Gastroesophageal sphincter (tissue), 4 donors: ENCODE results near the gene RAPGEF3. TPM values are rescaled to one million over a fixed set of nuclear protein-coding genes. Genes with fewer than 3 reads are reported as not detected.

Experiments used
- ATAC-seq: fragments of 150-250 bp; one replicate; pipeline ENCODE4 v1.9.1; 2016; ENCODE audit warnings: mild to moderate bottlenecking, moderate library complexity
- H3K27ac ChIP-seq, 4 donors: fragments of 200-600 bp; sonication (generic) in 3 of 4; 1 replicate in 3 of 4; 2 replicates in 1 of 4; pipeline ENCODE4 v1.5.1; 2016 to 2019
- H3K27me3 ChIP-seq: fragments of 200-600 bp; sonication (generic); one replicate; pipeline ENCODE4 v1.5.1; 2019
- H3K36me3 ChIP-seq, 2 donors: fragments of 200-600 bp; sonication (generic); one replicate each; pipeline ENCODE4 v1.5.1; 2019; ENCODE audit warnings: control low read depth in 1 of 2
- H3K4me1 ChIP-seq, 3 donors: fragments of 200-600 bp; sonication (generic); 1 replicate in 2 of 3; 2 replicates in 1 of 3; pipeline ENCODE4 v1.5.1; 2016 to 2019; ENCODE audit warnings: control low read depth in 2 of 3
- H3K4me3 ChIP-seq, 2 donors: fragments of 200-600 bp; sonication (generic); one replicate each; pipeline ENCODE4 v1.5.1; 2019; ENCODE audit warnings: mild to moderate bottlenecking in 1 of 2, moderate library complexity in 1 of 2
- H3K9me3 ChIP-seq, 3 donors: fragments of 200-600 bp; sonication (generic); one replicate each; pipeline ENCODE4 v1.5.1; 2017 to 2019; ENCODE audit warnings: control low read depth in 2 of 3
- EP300 ChIP-seq: sonication (generic); formaldehyde crosslinking; IDR thresholded peaks from one replicate; pipeline ENCODE4 v1.6.1; 2017; ENCODE audit warnings: antibody characterized with exemption, mild to moderate bottlenecking
- POLR2A ChIP-seq, 2 donors: fragments of 450-650 bp; IDR thresholded peaks; one replicate each; pipeline ENCODE4 v1.6.1; 2017; ENCODE audit warnings: antibody characterized with exemption in 2 of 2, mild to moderate bottlenecking in 2 of 2, moderate library complexity in 1 of 2
- POLR2AphosphoS5 ChIP-seq: sonication (generic); formaldehyde crosslinking; IDR thresholded peaks from one replicate; pipeline ENCODE4 v1.6.1; 2017; ENCODE audit warnings: antibody characterized with exemption
- WGBS, 2 donors: methylation state at CpG; one replicate each; pipeline ENCODE4 v1.1.5; 2018; ENCODE audit warnings: low coverage in 1 of 2; 5-methylcytosine and 5-hydroxymethylcytosine counted together
- total RNA-seq, 4 donors: library from RNA; depleted of rRNA; stranded (reverse); fragments of >200 nt; gene quantifications; one replicate each; pipeline ENCODE4 v1.1.0, GENCODE V29; 2016
- TF ChIP-seq, protein P1 (sequence below), 4 experiments: fragments of 200-600 bp in 2 of 4; fragments of 450-650 bp in 2 of 4; sonication (generic) in 1 of 4; IDR thresholded peaks; one replicate each; pipeline ENCODE4 v1.5.1; 2017 to 2019; ENCODE audit warnings: antibody characterized with exemption in 4 of 4, mild to moderate bottlenecking in 2 of 4, moderate library complexity in 2 of 4

Gene RAPGEF3
- total RNA-seq, 4 donors from 2014 or later, result 19.3 to 56.8 (median 25.5) TPM

DNA sequence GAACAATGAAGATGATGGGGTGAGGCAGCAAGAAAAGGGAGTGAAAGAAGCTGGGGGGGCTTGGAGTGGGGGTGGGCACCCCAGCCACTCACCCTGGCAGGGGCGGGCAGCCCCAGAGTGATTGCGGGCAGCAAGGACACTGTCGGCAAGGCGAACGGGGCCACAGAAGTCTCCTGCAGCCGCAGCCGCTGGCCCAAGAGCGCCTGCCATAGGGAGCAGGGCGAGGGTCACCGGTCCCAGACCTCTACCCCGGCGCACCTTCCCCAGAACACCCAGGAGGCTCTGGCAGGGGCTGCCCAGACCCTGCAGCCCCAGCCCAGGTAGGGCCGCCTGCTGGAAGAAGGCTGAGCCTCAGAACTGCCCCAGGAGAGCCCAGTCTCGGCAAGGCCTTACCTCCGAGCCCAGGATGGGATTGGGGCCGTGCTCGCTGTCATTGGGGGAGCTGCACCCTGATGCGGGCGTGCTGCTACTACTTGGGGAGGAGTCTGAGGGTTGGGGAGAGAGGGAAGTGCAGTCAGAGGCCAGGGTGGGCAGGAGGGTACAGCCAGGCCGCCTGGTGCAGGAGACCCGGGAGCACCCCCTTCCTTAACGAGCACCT is 37.2 kb upstream of the RAPGEF3 start:
- Histone ChIP-seq H3K4me1 (peaks cover 8 to 38% (median 28%) of the 10 kb centered on the region in 3 donors), H3K27me3 (no peaks in the 10 kb centered on the region), H3K36me3 (peaks cover 0 to 81% of the 10 kb centered on the region in 2 donors), H3K4me3 (no peak overlapping the region), H3K9me3 (no peaks in the 10 kb centered on the region), H3K27ac (peak overlapping the region in 1 of 4 donors; percentile 9)
- ATAC-seq, result no peak
- TF ChIP-seq POLR2A (IDR thresholded peaks at IDR 0.05), result no peak
- no peak for TF ChIP-seq EP300
- no peak for TF ChIP-seq POLR2AphosphoS5
- TF ChIP-seq, protein P1, sequence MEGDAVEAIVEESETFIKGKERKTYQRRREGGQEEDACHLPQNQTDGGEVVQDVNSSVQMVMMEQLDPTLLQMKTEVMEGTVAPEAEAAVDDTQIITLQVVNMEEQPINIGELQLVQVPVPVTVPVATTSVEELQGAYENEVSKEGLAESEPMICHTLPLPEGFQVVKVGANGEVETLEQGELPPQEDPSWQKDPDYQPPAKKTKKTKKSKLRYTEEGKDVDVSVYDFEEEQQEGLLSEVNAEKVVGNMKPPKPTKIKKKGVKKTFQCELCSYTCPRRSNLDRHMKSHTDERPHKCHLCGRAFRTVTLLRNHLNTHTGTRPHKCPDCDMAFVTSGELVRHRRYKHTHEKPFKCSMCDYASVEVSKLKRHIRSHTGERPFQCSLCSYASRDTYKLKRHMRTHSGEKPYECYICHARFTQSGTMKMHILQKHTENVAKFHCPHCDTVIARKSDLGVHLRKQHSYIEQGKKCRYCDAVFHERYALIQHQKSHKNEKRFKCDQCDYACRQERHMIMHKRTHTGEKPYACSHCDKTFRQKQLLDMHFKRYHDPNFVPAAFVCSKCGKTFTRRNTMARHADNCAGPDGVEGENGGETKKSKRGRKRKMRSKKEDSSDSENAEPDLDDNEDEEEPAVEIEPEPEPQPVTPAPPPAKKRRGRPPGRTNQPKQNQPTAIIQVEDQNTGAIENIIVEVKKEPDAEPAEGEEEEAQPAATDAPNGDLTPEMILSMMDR (IDR thresholded peaks at IDR 0.05), result no peak
- WGBS, 2 donors, result 61 to 94% methylated on average over 4 to 9 of the region's 22 CpGs

DNA sequence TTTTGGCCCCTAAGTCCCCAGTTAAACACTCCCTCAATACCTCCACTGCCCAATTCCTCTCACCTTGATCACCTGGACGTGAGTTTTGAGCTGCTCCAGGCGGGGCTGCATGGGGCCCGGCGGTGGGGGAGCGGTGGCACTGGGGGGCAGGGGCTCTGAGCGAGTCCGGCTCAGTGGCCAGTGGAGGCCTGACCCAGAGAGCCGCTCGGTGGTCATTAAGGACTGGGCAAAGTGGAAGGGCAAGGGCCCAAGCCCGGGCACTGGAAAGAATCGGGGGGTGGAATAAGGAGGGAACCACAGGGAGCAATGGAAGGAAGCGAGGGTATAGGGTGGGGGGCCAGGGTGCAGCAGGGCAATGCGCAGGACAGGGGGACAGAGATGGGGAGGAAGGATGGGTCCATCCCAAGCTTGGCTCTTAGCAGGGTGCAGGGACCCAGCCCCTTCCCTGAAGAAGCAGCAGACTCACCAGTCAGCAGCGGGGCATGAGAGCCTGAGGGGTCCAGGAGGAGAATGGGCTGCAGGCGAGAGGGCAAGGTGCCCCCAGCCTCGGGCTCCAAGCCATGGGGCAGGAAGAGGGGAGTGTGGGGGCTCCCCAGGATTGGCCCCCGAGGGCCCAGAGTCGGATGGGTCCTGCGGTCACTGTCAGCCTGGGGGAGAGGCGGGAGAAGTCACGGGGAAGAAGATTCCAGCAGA is 36.6 kb upstream of the RAPGEF3 start:
- peak overlapping the region in 1 of 4 donors; percentile 42 for H3K27ac ChIP-seq

DNA sequence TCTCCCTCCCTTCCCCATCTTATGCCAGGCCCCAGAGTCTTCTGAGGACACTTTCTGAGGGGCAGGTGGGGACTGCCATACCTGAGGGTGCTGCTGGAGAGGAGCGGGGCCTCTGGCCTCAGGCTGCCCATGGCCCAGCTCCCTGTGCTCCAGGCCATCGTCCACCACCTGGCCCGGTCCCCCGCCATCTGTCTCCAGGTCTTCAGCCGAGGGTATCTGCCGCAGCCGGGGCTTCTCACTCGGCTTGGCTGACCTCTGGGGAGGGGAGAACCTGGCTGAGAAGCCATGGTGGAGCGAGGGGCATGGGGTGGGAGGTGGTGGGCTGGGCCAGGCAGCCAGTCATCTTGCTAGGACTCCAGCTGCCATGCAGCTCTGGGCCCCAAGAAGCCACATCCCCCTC is 36.0 kb upstream of the RAPGEF3 start:
- no peaks in the 10 kb centered on the region for H3K27me3 ChIP-seq
- peak overlapping the region in 3 of 4 donors; percentile 17 to 42 (median 22) for H3K27ac ChIP-seq

More for the DNA sequence above, 36.6 kb upstream of the RAPGEF3 start:
- TF ChIP-seq, protein P1 (IDR thresholded peaks at IDR 0.05), result no peak
- no peak for TF ChIP-seq POLR2A (IDR thresholded peaks at IDR 0.05)
- TF ChIP-seq POLR2AphosphoS5, result no peak
- TF ChIP-seq EP300, result no peak
- Histone ChIP-seq H3K9me3 (no peaks in the 10 kb centered on the region), H3K36me3 (peaks cover 0 to 87% of the 10 kb centered on the region in 2 donors), H3K4me3 (no peak overlapping the region), H3K4me1 (peaks cover 8 to 31% (median 21%) of the 10 kb centered on the region in 3 donors), H3K27me3 (no peaks in the 10 kb centered on the region)
- WGBS, 2 donors, result 81 to 89% methylated on average over 8 to 10 of the region's 21 CpGs
- no peak for ATAC-seq

DNA sequence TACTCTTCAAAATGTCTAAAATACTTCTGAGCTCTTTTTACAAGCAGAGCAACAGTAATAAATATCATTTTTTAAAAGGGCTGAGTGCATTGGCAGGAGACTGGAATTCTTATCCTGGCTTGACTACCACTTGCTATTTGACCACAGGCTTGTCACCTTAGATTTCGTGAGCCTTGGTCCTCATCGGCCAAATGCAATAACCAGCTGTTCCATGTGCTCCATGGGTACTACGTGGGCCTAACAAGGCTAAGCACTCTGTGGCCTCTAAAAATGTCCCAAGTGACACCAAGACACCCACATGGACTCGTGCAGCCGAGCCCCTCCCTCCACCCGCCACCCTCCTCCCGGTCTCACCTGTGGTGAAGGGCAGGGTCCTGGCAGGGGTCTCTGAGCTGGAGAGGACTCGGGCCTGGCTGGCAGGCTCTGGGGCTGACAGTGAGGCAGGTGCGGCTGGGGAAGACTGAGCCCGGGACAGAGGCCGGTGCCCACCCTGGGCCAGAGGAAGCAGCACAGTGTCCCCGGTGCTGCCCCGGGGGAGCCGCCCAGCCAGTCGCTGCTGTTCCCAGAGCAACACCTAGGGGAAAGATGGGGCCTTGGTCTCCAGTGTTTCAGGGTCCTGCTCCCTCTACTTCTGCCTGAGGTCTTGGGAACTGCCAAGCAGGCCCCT is 34.5 kb upstream of the RAPGEF3 start:
- peak overlapping the region in 2 of 4 donors; percentile 20 to 22 for H3K27ac ChIP-seq
- TF ChIP-seq, protein P1 (IDR thresholded peaks at IDR 0.05), result no peak
- no peak for TF ChIP-seq POLR2AphosphoS5
- TF ChIP-seq EP300, result no peak
- TF ChIP-seq POLR2A (IDR thresholded peaks at IDR 0.05), result no peak
- H3K27me3 ChIP-seq, result no peaks in the 10 kb centered on the region
- peaks cover 0 to 100% of the 10 kb centered on the region in 2 donors for H3K36me3 ChIP-seq
- H3K4me3 ChIP-seq, result no peak overlapping the region
- WGBS, 2 donors, result 69% methylated on average over 2 of the region's 15 CpGs; no CpG with 5 or more reads in 1 of the 2 donors
- ATAC-seq, result no peak
- peaks cover 0 to 11% (median 0%) of the 10 kb centered on the region in 3 donors for H3K4me1 ChIP-seq
- no peaks in the 10 kb centered on the region for H3K9me3 ChIP-seq

More for the DNA sequence above, 36.0 kb upstream of the RAPGEF3 start:
- H3K36me3 ChIP-seq, result peaks cover 0 to 93% of the 10 kb centered on the region in 2 donors
- peaks cover 3 to 25% (median 15%) of the 10 kb centered on the region in 3 donors for H3K4me1 ChIP-seq
- TF ChIP-seq POLR2AphosphoS5 (no peak), POLR2A (IDR thresholded peaks at IDR 0.05) (no peak), EP300 (no peak)
- TF ChIP-seq, protein P1 (IDR thresholded peaks at IDR 0.05), result no peak
- no peak overlapping the region for H3K4me3 ChIP-seq
- no CpG with 5 or more reads among the region's 9 CpGs for whole genome bisulfite sequencing, 2 donors
- H3K9me3 ChIP-seq, result no peaks in the 10 kb centered on the region
- no peak for ATAC-seq
